Measurements from ENCODE around the gene SEZ6L2.
"Not testable (repeated sequence)": the region's sequence is repeated elsewhere in the genome, so short reads cannot be mapped to it uniquely, and the experiment has no call there.

SEZ6L2 gene

GRCh38 chr16:29899516-29900101 lies at the start of gene SEZ6L2:
Gene SEZ6L2 (minus strand): TSS chr16:29899550. CDS start chr16:29899019, 531 bp downstream.
- peak; percentile 87 for DNase-seq (ENCODE audit: low spot score)

DNA sequence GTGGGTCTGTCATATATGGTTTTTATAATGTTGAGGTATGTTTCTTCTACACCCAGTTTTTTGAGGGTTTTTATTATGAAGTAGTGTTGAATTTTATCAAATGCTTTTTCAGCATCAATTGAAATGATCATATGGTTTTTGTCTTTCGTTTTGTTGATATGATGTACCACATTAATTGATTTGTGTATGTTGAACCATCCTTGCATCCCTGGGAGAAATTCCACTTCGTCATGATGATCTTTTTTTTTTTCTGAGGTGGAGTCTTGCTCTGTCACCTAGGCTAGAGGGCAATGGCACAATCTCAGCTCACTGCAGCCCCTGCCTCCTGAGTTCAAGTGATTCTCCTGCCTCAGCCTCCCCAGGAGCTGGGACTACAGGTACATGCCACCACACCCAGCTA lies 48.5 kb upstream of the SEZ6L2 start:
- DNase-seq (ENCODE audit: low spot score), result no peak

- peak; percentile 95 for DNase-seq (ENCODE audit: low spot score)
Measured at GRCh38 chr16:29943846-29944799, 44.8 kb upstream of the SEZ6L2 start.

GRCh38 chr16:29940656-29941055 lies 41.3 kb upstream of the SEZ6L2 start:
- DNase-seq (ENCODE audit: low spot score), result no peak

GRCh38 chr16:29931750-29932149 lies 32.4 kb upstream of the SEZ6L2 start:
- not testable (repeated sequence) for DNase-seq (ENCODE audit: low spot score)

- DNase-seq (ENCODE audit: low spot score), result no peak
Measured at GRCh38 chr16:29927070-29927905, 27.9 kb upstream of the SEZ6L2 start.

- DNase-seq (ENCODE audit: low spot score), result peak; percentile 41
Measured at GRCh38 chr16:29926711-29927052, 27.3 kb upstream of the SEZ6L2 start.

DNA sequence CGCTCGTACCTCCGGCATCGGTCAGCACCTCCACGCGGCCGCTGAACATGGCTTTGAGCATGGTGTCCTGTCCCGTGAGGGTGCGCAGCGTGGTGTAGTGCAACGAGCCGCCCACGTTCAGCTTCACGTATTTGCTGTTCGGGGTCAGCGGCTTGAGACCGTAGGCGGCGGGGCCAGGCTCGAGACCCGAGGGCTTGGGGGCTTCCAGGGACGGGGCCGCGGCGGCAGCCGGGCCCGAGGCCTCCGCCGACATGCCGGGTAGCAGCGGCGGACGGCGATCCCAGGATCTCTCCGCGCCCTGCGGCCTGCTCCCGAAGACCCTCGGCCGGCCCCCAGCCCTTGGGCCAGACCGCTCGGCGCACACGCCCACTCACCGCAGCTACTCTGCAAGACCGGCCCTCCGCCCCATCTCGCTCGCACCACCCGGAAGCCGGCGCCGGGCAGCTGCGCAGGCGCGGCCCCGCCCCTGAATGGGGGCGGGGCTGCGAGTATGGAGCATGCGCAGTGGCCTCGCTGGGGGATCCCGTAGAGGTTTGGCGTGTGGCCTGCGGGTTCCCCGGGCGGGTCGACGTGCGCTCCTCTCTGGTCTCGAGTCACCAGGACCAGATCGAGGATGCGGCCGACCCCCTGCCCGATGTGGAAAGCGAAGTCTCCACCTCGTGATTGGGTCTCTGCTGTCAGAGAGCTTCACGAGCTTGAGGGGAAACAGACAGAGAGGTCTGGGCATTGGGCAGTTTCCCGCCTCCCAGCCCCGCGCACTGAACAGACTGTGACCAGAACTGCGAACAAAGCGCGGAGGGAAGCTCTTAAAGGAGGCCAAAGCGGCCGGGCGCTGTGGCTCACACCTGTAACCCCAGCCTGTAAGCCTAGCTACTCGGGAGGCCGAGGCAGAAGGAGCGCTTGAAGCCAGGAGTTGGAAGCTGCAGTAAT lies 26.7 kb upstream of the SEZ6L2 start, which contains the start of gene KCTD13:
TSS of gene KCTD13 (minus strand) at position 446 of the 930 bp plus-strand sequence. CDS start at position 253, 193 bp downstream.
- DNase-seq (ENCODE audit: low spot score), result peak; percentile 84

DNA sequence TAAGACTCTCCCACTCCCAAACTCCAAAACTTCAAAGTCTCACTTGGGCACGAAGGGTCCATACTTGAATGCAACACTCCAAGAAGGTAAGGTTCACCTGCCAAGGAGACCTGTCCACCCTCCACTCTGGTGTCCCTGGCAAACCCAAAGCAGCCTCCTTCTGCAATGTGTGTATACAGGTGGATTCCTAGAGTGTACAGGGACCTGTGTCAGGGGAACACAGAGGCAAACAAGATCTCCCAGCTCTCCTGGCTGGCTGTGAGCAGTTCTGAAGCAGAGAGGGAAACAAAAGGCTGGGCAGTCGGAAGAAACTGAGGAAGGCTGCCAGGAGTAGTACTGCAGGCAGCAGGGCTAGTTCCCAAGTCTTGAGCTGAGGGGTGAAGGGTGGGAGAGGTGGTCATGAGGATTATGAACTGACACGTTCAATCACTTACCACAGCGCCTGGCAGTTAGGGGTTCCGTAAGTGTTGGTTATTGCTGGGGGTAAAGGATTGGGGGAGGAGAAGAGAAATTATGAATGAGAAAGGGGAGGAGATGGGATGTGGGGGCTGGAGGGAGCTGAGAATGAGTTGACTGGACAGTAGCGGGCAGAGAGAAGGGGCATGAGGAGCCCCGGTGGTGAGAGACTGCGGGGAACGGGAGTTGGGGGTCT lies 25.9 kb upstream of the SEZ6L2 start:
- DNase-seq (ENCODE audit: low spot score), result no peak

DNA sequence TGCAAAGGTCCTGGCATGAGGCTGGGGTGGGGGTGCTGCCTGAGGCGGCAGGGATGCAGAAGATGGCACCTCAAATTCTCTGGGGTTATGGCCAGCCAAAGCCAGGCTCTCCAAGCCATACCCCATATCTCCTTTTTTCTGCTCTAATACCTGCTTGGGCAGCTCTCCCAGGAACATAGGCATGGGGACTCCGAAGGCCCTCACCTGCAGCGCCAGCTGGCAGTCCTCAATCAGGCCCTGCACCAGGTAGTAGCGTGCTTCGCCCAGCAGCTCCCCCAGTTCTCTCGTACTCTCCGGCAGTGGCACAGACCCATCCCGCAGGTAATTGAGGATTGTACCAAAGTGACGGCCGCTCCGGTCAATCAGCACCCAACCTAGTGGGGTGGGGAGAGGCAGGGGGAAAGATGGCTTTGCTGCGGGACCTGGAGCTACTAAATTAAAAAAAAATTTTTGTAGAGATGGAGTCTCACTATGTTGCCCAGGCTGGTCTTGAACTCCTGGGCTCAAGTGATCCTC lies 23.7 kb upstream of the SEZ6L2 start:
- DNase-seq (ENCODE audit: low spot score), result no peak

DNA sequence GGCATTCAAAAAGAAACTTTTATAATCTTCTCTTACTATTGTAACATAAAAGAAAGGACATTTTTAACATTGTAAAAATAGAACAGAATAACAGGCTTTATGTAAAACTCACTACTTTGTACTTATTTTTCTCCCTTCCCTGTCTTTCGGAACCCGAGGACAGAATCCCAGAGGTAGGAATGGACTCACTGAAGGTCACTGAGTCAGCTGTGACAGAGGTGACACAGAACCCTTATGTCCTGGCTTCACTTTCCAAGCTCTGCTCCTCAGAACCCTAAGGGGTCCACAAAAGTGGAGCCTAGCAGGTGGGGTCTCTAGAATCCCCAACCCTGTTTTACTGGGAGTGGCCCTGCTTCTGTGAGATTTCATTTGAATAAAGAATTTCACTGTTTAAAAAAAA lies 23.0 kb upstream of the SEZ6L2 start:
- no peak for DNase-seq (ENCODE audit: low spot score)

DNA sequence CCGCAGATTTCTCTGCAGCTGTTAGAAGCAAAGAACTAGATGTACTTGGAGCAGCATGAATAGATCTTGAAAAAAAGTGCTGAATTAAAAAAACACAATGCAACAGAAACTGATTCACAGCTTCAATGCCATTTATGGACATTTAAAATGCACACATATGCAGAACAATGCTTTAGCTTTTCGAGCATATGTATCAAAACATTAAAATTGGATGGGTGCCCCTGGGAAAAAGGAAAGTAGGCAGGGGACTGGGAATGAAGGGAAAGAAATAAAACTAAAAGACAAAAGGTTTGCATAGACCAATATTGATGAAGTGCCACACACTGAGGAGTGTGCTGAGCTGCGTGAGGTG lies 21.7 kb upstream of the SEZ6L2 start:
- DNase-seq (ENCODE audit: low spot score), result no peak

- DNase-seq (ENCODE audit: low spot score), result no peak
Measured at GRCh38 chr16:29920288-29921033, 21.1 kb upstream of the SEZ6L2 start.

DNA sequence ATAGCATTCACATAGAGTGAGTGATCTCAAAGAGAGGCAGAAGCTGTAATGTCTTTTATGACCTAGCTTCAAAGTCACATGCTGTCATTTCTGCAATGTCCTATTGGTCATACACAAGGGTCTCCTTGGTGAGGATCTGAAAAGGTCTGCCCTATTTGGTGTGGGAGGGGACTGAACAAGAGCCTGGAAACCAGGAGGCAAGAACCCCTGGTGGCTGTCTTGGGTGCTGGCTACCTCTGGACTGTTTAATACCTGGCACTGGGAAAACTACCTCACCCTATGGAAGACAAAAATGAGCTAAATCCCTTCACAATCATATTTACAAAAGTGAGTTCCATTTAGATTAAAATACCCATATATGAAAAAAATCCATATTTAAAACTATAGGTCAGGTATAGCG lies 17.6 kb upstream of the SEZ6L2 start:
- no peak for DNase-seq (ENCODE audit: low spot score)

- DNase-seq (ENCODE audit: low spot score), result no peak
Measured at GRCh38 chr16:29915590-29916247, 16.4 kb upstream of the SEZ6L2 start.

GRCh38 chr16:29913514-29913913 lies 14.2 kb upstream of the SEZ6L2 start:
- no peak for DNase-seq (ENCODE audit: low spot score)

- no peak for DNase-seq (ENCODE audit: low spot score)
Measured at GRCh38 chr16:29912087-29912486, 12.7 kb upstream of the SEZ6L2 start.

DNA sequence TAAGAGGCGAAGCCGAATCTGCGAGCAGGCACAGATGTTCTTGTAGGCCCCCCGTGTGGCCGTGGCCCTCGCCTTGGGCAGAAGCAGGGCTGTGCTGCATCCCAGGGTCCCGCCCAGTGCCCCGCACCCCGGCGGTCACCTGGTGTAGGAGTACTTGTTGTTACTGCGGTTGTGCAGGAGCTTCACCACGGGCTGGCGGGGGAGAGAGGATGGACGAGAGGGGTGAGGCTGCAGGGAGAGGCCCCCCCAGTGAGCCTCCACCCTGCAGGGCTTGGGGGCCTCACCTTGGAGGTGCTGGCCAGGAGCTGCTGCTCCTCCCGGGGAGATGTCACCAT lies 12.3 kb upstream of the SEZ6L2 start:
- no peak for DNase-seq (ENCODE audit: low spot score)

DNA sequence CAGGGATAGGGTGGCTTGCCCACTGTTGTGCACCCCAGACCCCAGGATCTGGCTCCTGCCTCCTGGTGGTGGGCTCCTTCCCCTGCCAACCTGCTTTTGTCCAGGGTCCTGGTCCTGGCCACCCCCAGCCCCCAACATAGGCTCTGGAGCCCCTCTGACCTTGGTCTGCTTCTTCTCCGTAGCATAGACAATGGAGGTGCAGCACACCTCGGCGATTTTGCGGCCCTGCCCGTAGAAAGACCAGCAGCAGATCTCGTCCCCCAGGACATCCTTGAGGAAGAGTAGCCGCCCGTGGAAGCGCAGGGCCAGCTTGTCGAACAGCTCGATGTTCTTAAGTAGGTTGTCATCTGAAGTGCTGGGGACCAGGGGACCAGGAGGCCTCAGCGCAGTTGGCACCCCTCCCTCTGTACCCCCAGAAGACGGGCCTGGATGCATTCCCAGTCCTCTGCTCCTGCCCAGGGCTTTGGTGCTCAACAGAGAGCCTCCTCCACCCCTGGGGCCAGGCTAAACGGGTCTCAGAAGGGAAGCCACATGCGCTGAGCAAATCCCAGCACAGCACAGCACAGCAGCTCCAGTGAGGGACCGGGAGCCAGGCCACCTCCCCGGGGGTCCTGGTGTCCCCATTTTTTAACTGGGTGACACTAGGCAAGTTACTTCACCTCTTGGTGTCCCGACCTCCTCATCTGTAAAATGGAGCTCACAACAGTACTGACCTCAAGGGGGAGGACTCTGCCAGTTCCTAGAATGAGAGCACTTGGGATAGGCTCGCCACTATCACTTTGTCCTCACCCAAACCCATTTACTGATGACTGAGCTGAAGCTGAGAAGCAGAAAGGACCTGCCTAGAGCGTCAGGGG lies 11.7 kb upstream of the SEZ6L2 start:
- DNase-seq (ENCODE audit: low spot score), result no peak

All from LoVo (cell line).